Measurements from ENCODE around the gene MAFF.

- TF ChIP-seq POLR2AphosphoS5 (IDR thresholded peaks at IDR 0.05; ENCODE audit: low read depth, low read length) (no peak), REST (IDR thresholded peaks at IDR 0.05; ENCODE audit: insufficient read depth in 1 of 2, low read depth in 2 of 2, low read length in 1 of 2) (no peak), TCF7L2 (IDR thresholded peaks at IDR 0.05; ENCODE audit: low read depth, low read length) (no peak)
- TF ChIP-seq, protein P1, sequence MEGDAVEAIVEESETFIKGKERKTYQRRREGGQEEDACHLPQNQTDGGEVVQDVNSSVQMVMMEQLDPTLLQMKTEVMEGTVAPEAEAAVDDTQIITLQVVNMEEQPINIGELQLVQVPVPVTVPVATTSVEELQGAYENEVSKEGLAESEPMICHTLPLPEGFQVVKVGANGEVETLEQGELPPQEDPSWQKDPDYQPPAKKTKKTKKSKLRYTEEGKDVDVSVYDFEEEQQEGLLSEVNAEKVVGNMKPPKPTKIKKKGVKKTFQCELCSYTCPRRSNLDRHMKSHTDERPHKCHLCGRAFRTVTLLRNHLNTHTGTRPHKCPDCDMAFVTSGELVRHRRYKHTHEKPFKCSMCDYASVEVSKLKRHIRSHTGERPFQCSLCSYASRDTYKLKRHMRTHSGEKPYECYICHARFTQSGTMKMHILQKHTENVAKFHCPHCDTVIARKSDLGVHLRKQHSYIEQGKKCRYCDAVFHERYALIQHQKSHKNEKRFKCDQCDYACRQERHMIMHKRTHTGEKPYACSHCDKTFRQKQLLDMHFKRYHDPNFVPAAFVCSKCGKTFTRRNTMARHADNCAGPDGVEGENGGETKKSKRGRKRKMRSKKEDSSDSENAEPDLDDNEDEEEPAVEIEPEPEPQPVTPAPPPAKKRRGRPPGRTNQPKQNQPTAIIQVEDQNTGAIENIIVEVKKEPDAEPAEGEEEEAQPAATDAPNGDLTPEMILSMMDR (IDR thresholded peaks at IDR 0.05) = no peak
Observed at GRCh38 chr22:38244106-38244505, 42.3 kb downstream of the MAFF start.

Measured in Panc1 (cell line).